ENCODE measurements around the gene BMPER. TPM values are rescaled to one million over a fixed set of nuclear protein-coding genes. Genes with fewer than 3 reads are reported as not detected.

The BMPER gene
- polyA plus RNA-seq, 1 donor from 2014 or later = 2.1 TPM

DNA sequence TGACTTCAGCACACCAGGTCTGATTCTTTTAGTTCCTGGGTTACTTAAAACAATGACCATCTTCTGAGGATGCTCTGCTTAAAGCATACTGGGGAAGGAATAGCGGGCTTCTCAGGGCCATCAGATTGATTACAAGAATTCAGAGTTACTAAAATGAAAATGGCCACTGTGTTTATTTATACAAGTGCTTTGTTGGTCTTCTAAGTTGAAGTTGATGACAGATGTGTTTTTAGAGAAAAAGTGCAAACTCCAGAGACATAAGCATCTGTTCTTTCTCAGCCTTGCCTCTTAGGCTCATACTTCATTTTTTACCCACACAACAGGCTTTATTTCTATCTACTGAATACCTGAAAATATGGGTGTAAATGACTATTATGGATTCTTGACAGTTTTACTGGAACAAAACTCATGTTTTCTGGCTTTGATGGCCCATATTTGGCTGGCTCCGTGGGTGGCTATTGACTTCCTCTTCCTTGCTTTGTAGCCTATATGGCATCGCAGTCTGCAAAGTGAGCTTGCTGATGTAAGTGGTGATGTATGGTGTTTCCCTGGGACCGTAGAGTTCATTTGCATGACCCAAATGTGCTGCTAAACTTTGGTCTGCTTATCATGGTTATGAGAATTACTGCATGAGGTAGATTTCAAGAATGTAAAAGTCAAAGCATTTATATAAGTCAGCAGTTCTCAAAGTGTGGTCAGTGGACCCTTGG lies 121.3 kb downstream of the BMPER start:
- H2AFZ ChIP-seq (ENCODE audit: low read depth, low read length) = no peak overlapping the region
- H3K36me3 ChIP-seq (ENCODE audit: insufficient read depth, low read length) = no peaks in the 10 kb centered on the region
- no peaks in the 10 kb centered on the region for H3K9me2 ChIP-seq (ENCODE audit: insufficient read depth, low read length)
- H4K20me1 ChIP-seq (ENCODE audit: insufficient read depth) = no peaks in the 10 kb centered on the region
- H3K9ac ChIP-seq (ENCODE audit: low read length) = no peak overlapping the region
- no peaks in the 10 kb centered on the region for H3K79me2 ChIP-seq (replicated peaks; ENCODE audit: insufficient read depth, low read length)
- no peaks in the 10 kb centered on the region for H3K27me3 ChIP-seq (ENCODE audit: insufficient read depth, low read depth, low read length)
- TF ChIP-seq SMC3 (conservative IDR thresholded peaks at IDR 0.05; ENCODE audit: poor library complexity) (no peak), TAF1 (IDR thresholded peaks at IDR 0.05; ENCODE audit: low read depth) (no peak), RAD21 (conservative IDR thresholded peaks at IDR 0.05) (no peak), EP300 (conservative IDR thresholded peaks at IDR 0.05; ENCODE audit: poor library complexity, severe bottlenecking) (no peak), POLR2AphosphoS5 (IDR thresholded peaks at IDR 0.05) (no peak), MXI1 (conservative IDR thresholded peaks at IDR 0.05; ENCODE audit: poor library complexity, severe bottlenecking) (no peak), EZH2 (IDR thresholded peaks at IDR 0.05; ENCODE audit: borderline replicate concordance, insufficient read depth, low read length, poor library complexity, severe bottlenecking) (no peak)
- TF ChIP-seq, protein P1, sequence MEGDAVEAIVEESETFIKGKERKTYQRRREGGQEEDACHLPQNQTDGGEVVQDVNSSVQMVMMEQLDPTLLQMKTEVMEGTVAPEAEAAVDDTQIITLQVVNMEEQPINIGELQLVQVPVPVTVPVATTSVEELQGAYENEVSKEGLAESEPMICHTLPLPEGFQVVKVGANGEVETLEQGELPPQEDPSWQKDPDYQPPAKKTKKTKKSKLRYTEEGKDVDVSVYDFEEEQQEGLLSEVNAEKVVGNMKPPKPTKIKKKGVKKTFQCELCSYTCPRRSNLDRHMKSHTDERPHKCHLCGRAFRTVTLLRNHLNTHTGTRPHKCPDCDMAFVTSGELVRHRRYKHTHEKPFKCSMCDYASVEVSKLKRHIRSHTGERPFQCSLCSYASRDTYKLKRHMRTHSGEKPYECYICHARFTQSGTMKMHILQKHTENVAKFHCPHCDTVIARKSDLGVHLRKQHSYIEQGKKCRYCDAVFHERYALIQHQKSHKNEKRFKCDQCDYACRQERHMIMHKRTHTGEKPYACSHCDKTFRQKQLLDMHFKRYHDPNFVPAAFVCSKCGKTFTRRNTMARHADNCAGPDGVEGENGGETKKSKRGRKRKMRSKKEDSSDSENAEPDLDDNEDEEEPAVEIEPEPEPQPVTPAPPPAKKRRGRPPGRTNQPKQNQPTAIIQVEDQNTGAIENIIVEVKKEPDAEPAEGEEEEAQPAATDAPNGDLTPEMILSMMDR (IDR thresholded peaks at IDR 0.05; ENCODE audit: poor library complexity, severe bottlenecking) = no peak
- TF ChIP-seq, protein P2, sequence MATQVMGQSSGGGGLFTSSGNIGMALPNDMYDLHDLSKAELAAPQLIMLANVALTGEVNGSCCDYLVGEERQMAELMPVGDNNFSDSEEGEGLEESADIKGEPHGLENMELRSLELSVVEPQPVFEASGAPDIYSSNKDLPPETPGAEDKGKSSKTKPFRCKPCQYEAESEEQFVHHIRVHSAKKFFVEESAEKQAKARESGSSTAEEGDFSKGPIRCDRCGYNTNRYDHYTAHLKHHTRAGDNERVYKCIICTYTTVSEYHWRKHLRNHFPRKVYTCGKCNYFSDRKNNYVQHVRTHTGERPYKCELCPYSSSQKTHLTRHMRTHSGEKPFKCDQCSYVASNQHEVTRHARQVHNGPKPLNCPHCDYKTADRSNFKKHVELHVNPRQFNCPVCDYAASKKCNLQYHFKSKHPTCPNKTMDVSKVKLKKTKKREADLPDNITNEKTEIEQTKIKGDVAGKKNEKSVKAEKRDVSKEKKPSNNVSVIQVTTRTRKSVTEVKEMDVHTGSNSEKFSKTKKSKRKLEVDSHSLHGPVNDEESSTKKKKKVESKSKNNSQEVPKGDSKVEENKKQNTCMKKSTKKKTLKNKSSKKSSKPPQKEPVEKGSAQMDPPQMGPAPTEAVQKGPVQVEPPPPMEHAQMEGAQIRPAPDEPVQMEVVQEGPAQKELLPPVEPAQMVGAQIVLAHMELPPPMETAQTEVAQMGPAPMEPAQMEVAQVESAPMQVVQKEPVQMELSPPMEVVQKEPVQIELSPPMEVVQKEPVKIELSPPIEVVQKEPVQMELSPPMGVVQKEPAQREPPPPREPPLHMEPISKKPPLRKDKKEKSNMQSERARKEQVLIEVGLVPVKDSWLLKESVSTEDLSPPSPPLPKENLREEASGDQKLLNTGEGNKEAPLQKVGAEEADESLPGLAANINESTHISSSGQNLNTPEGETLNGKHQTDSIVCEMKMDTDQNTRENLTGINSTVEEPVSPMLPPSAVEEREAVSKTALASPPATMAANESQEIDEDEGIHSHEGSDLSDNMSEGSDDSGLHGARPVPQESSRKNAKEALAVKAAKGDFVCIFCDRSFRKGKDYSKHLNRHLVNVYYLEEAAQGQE (IDR thresholded peaks at IDR 0.05; ENCODE audit: borderline replicate concordance) = no peak
- H3K27ac ChIP-seq (ENCODE audit: low read length) = no peak overlapping the region
- H3F3A ChIP-seq (ENCODE audit: insufficient read depth, low read length, poor library complexity, severe bottlenecking) = no peaks in the 10 kb centered on the region
- no peaks in the 10 kb centered on the region for H3K9me3 ChIP-seq (ENCODE audit: low read length)
- H3K4me2 ChIP-seq (ENCODE audit: low read length) = no peak overlapping the region
- H3K4me3 ChIP-seq (ENCODE audit: low read length) = no peak overlapping the region

DNA sequence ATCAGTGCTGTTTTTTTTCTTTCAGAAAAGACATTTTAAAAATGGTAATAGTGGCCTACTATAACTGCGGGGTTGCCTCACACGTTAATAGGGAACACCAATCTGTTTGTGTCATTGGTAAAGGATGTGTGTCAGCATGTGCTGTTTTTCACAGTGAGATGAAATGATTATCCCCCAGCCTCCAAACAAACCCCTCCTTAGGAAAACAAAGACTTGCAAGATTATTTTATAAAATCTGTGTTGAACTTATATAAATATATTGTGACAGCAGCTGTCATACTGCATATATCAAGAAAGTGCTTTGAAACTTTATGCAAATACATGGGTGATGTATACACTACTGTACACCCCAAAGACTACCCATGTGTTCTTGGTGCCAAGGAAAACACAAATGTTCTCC lies 125.8 kb downstream of the BMPER start:
- Histone ChIP-seq H3K27me3 (ENCODE audit: insufficient read depth, low read depth, low read length) (no peaks in the 10 kb centered on the region), H2AFZ (ENCODE audit: low read depth, low read length) (no peak overlapping the region), H3K4me2 (ENCODE audit: low read length) (no peak overlapping the region), H3F3A (ENCODE audit: insufficient read depth, low read length, poor library complexity, severe bottlenecking) (no peaks in the 10 kb centered on the region), H3K4me3 (ENCODE audit: low read length) (no peak overlapping the region), H3K36me3 (ENCODE audit: insufficient read depth, low read length) (no peaks in the 10 kb centered on the region), H4K20me1 (ENCODE audit: insufficient read depth) (no peaks in the 10 kb centered on the region), H3K9me2 (ENCODE audit: insufficient read depth, low read length) (no peaks in the 10 kb centered on the region), H3K9ac (ENCODE audit: low read length) (no peak overlapping the region), H3K9me3 (ENCODE audit: low read length) (no peaks in the 10 kb centered on the region), H3K79me2 (replicated peaks; ENCODE audit: insufficient read depth, low read length) (no peaks in the 10 kb centered on the region), H3K27ac (ENCODE audit: low read length) (no peak overlapping the region)
- TF ChIP-seq, protein P1 (IDR thresholded peaks at IDR 0.05; ENCODE audit: poor library complexity, severe bottlenecking) = no peak
- no peak for TF ChIP-seq EP300 (conservative IDR thresholded peaks at IDR 0.05; ENCODE audit: poor library complexity, severe bottlenecking)
- TF ChIP-seq RAD21 (conservative IDR thresholded peaks at IDR 0.05) = no peak
- TF ChIP-seq, protein P2 (IDR thresholded peaks at IDR 0.05; ENCODE audit: borderline replicate concordance) = no peak
- no peak for TF ChIP-seq MXI1 (conservative IDR thresholded peaks at IDR 0.05; ENCODE audit: poor library complexity, severe bottlenecking)
- no peak for TF ChIP-seq TAF1 (IDR thresholded peaks at IDR 0.05; ENCODE audit: low read depth)
- TF ChIP-seq EZH2 (IDR thresholded peaks at IDR 0.05; ENCODE audit: borderline replicate concordance, insufficient read depth, low read length, poor library complexity, severe bottlenecking) = no peak
- TF ChIP-seq SMC3 (conservative IDR thresholded peaks at IDR 0.05; ENCODE audit: poor library complexity) = no peak
- no peak for TF ChIP-seq POLR2AphosphoS5 (IDR thresholded peaks at IDR 0.05)

All from neural cell (in vitro differentiated cells).